HG03354 (cell line): ENCODE data around the gene ELK3.

ENCODE experiments used
- ATAC-seq: cut with Tn5 transposase; IDR thresholded peaks from one replicate; pipeline ENCODE4 v1.9.1; 2021; ENCODE audit warnings: mild to moderate bottlenecking; ENCODE audit not compliant: unreplicated experiment, poor library complexity, severe bottlenecking

Gene ELK3

GRCh38 chr12:96186607-96187301 lies 7.4 kb upstream of the ELK3 start:
- no peak for ATAC-seq

GRCh38 chr12:96187956-96188355 lies 6.2 kb upstream of the ELK3 start:
- ATAC-seq, result no peak

- no peak for ATAC-seq
These were observed 4.4 kb upstream of the ELK3 start for GRCh38 chr12:96189781-96190180.

GRCh38 chr12:96190413-96191108 lies 3.6 kb upstream of the ELK3 start:
- ATAC-seq, result no peak

- ATAC-seq, result no peak
These were observed 1.1 kb upstream of the ELK3 start for GRCh38 chr12:96192926-96193573.

GRCh38 chr12:96194576-96194889 lies 358 bp downstream of the ELK3 start:
- ATAC-seq, result peak; percentile 21

GRCh38 chr12:96194971-96195844 lies 1.0 kb downstream of the ELK3 start:
- ATAC-seq, result peak; percentile 79

- peak; percentile 4 for ATAC-seq
These were observed 1.8 kb downstream of the ELK3 start for GRCh38 chr12:96195845-96196451.

- no peak for ATAC-seq
These were observed 2.6 kb downstream of the ELK3 start for GRCh38 chr12:96196781-96197180.

- ATAC-seq, result no peak
These were observed 3.5 kb downstream of the ELK3 start for GRCh38 chr12:96197503-96198272.

GRCh38 chr12:96198965-96199364 lies 4.8 kb downstream of the ELK3 start:
- no peak for ATAC-seq

- no peak for ATAC-seq
These were observed 5.3 kb downstream of the ELK3 start for GRCh38 chr12:96199464-96199863.

- no peak for ATAC-seq
These were observed 7.4 kb downstream of the ELK3 start for GRCh38 chr12:96201272-96202227.

GRCh38 chr12:96204381-96204780 lies 10.2 kb downstream of the ELK3 start:
- ATAC-seq, result no peak

GRCh38 chr12:96205908-96206307 lies 11.7 kb downstream of the ELK3 start:
- ATAC-seq, result no peak

GRCh38 chr12:96206936-96207662 lies 12.9 kb downstream of the ELK3 start:
- ATAC-seq, result no peak

GRCh38 chr12:96208346-96208745 lies 14.2 kb downstream of the ELK3 start:
- ATAC-seq, result no peak
